Vagina (tissue), 2 donors: ENCODE results near the gene RNPEP.

Experiments used
- POLR2A ChIP-seq, 2 donors: fragments of 450-650 bp; IDR thresholded peaks; one replicate each; pipeline ENCODE4 v1.6.1; 2017; ENCODE audit warnings: antibody characterized with exemption in 2 of 2, mild to moderate bottlenecking in 2 of 2, moderate library complexity in 2 of 2
- POLR2AphosphoS5 ChIP-seq, 2 donors: sonication (generic); formaldehyde crosslinking; IDR thresholded peaks; one replicate each; pipeline ENCODE4 v1.9.0; 2017; ENCODE audit warnings: antibody characterized with exemption in 2 of 2, mild to moderate bottlenecking in 2 of 2, low read depth in 1 of 2; ENCODE audit not compliant: insufficient read depth in 1 of 2
- TF ChIP-seq, protein P1 (sequence below), 3 experiments: fragments of 450-650 bp in 2 of 3; fragments of 200-600 bp in 1 of 3; sonication (generic) in 1 of 3; IDR thresholded peaks; one replicate each; pipeline ENCODE4 v1.5.1; 2017 to 2019; ENCODE audit warnings: antibody characterized with exemption in 3 of 3, mild to moderate bottlenecking in 2 of 3, moderate library complexity in 2 of 3

GRCh38 chr1:202015662-202015937 lies 33.2 kb downstream of the RNPEP start:
- TF ChIP-seq, protein P1, sequence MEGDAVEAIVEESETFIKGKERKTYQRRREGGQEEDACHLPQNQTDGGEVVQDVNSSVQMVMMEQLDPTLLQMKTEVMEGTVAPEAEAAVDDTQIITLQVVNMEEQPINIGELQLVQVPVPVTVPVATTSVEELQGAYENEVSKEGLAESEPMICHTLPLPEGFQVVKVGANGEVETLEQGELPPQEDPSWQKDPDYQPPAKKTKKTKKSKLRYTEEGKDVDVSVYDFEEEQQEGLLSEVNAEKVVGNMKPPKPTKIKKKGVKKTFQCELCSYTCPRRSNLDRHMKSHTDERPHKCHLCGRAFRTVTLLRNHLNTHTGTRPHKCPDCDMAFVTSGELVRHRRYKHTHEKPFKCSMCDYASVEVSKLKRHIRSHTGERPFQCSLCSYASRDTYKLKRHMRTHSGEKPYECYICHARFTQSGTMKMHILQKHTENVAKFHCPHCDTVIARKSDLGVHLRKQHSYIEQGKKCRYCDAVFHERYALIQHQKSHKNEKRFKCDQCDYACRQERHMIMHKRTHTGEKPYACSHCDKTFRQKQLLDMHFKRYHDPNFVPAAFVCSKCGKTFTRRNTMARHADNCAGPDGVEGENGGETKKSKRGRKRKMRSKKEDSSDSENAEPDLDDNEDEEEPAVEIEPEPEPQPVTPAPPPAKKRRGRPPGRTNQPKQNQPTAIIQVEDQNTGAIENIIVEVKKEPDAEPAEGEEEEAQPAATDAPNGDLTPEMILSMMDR (IDR thresholded peaks at IDR 0.05): no peak
- TF ChIP-seq POLR2A (IDR thresholded peaks at IDR 0.05): no peak
- TF ChIP-seq POLR2AphosphoS5 (IDR thresholded peaks at IDR 0.05; ENCODE audit: insufficient read depth in 1 of 2, low read depth in 1 of 2): no peak
